ENCODE results near the gene JAZF1. TPM values are rescaled to one million over a fixed set of nuclear protein-coding genes. Genes with fewer than 3 reads are reported as not detected.

The JAZF1 gene
- total and polyA plus RNA-seq, 2 donors = 30.7 to 31.9 TPM

DNA sequence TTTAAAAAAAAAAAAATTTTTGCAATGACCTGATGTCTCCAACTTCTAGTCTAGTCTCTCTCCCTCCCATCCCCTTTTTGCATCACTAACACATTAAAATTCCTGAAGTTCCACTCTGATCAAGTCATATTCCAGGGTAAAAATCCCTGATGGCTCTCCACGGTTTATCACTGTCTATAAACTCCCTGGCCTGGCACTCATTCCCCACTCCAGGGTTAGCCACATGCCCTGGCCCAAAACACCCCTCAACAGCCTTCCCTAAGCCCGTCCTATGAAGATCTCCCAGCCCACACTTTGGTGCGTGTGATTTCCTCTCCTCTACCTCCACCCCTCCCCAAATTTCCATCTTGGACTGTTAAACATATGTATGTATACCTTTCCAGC, 125.4 kb downstream of the JAZF1 start:
- no peaks in the 10 kb centered on the region for H3K36me3 ChIP-seq (ENCODE audit: insufficient read depth)
- no peak overlapping the region for H3K27ac ChIP-seq (ENCODE audit: low read depth)
- DNase-seq (ENCODE audit: extremely low spot score) = no peak
- 49% methylated on average over 3 of the region's 3 CpGs for WGBS
- H3K4me3 ChIP-seq (ENCODE audit: low read depth, low read length) = no peak overlapping the region
- H3K4me1 ChIP-seq (ENCODE audit: insufficient read depth) = no peaks in the 10 kb centered on the region

GRCh38 chr7:28054531-28055160, 125.9 kb downstream of the JAZF1 start:
- no peak overlapping the region for H3K27ac ChIP-seq (ENCODE audit: low read depth)
- no peaks in the 10 kb centered on the region for H3K4me1 ChIP-seq (ENCODE audit: insufficient read depth)
- no peak for DNase-seq (ENCODE audit: extremely low spot score)
- WGBS = 66% methylated on average over 10 of the region's 10 CpGs
- no peaks in the 10 kb centered on the region for H3K36me3 ChIP-seq (ENCODE audit: insufficient read depth)
- no peak overlapping the region for H3K4me3 ChIP-seq (ENCODE audit: low read depth, low read length)

- no peaks in the 10 kb centered on the region for H3K4me1 ChIP-seq (ENCODE audit: insufficient read depth)
- H3K4me3 ChIP-seq (ENCODE audit: low read depth, low read length) = no peak overlapping the region
- DNase-seq (ENCODE audit: extremely low spot score) = no peak
- H3K36me3 ChIP-seq (ENCODE audit: insufficient read depth) = no peaks in the 10 kb centered on the region
- H3K27ac ChIP-seq (ENCODE audit: low read depth) = no peak overlapping the region
- WGBS = 85% methylated on average over 3 of the region's 3 CpGs
Observed at GRCh38 chr7:28052933-28053332, 127.7 kb downstream of the JAZF1 start.

DNA sequence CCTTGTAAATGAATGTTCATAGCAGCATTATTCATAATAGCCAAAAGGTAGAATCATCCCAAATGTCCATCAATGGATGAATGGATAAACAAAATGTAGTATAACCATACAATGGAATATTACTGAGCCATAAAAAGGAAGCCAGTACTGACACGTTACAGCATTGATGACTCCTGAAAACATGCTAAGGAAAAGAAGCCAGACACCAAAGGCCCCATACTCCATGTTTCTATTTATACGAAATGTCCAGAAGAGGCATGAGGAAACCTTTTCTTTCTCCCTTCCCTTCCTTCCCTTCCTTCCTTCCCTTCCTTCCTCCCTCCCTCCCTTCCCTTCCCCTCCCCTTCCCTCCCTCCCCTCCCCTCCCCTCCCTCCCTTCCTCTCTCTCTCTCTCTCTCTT, 131.9 kb downstream of the JAZF1 start:
- H3K4me1 ChIP-seq (ENCODE audit: insufficient read depth) = no peaks in the 10 kb centered on the region
- DNase-seq (ENCODE audit: extremely low spot score) = no peak
- H3K27ac ChIP-seq (ENCODE audit: low read depth) = no peak overlapping the region
- no peaks in the 10 kb centered on the region for H3K36me3 ChIP-seq (ENCODE audit: insufficient read depth)
- H3K4me3 ChIP-seq (ENCODE audit: low read depth, low read length) = no peak overlapping the region
- WGBS = 98% methylated on average over 2 of the region's 2 CpGs

GRCh38 chr7:28046035-28046434, 134.6 kb downstream of the JAZF1 start:
- Histone ChIP-seq H3K4me1 (ENCODE audit: insufficient read depth) (no peaks in the 10 kb centered on the region), H3K4me3 (ENCODE audit: low read depth, low read length) (no peak overlapping the region)
- 96% methylated on average over 2 of the region's 2 CpGs for WGBS

GRCh38 chr7:28045592-28045991, 135.0 kb downstream of the JAZF1 start:
- H3K36me3 ChIP-seq (ENCODE audit: insufficient read depth) = no peaks in the 10 kb centered on the region
- DNase-seq (ENCODE audit: extremely low spot score) = no peak
- H3K4me1 ChIP-seq (ENCODE audit: insufficient read depth) = no peaks in the 10 kb centered on the region
- H3K4me3 ChIP-seq (ENCODE audit: low read depth, low read length) = no peak overlapping the region
- H3K27ac ChIP-seq (ENCODE audit: low read depth) = no peak overlapping the region
- 98% methylated on average over 4 of the region's 4 CpGs for WGBS

More at GRCh38 chr7:28046035-28046434, 134.6 kb downstream of the JAZF1 start:
- no peak for DNase-seq (ENCODE audit: extremely low spot score)
- Histone ChIP-seq H3K27ac (ENCODE audit: low read depth) (no peak overlapping the region), H3K36me3 (ENCODE audit: insufficient read depth) (no peaks in the 10 kb centered on the region)

DNA sequence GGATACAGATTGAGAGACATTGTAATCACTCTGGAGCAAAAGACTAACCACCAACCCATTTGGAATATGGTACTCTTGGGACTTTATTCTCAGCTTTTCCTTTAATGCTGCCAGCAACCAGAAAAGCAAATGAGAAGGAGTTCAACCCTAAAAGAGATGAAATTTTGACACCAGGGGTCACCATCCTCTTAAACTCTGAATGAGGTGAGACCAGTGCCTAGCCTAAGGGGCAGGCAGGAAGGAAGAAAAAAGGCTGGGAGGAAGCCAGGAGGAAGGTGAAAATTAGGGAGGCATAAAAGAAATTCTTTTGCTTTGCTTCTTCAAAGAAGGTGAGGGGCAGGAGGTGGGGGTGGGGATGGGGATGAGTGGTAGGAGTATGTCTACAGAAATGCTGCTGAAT, 135.8 kb downstream of the JAZF1 start:
- Histone ChIP-seq H3K27ac (ENCODE audit: low read depth) (no peak overlapping the region), H3K4me1 (ENCODE audit: insufficient read depth) (no peaks in the 10 kb centered on the region), H3K4me3 (ENCODE audit: low read depth, low read length) (no peak overlapping the region), H3K36me3 (ENCODE audit: insufficient read depth) (no peaks in the 10 kb centered on the region)
- DNase-seq (ENCODE audit: extremely low spot score) = no peak

DNA sequence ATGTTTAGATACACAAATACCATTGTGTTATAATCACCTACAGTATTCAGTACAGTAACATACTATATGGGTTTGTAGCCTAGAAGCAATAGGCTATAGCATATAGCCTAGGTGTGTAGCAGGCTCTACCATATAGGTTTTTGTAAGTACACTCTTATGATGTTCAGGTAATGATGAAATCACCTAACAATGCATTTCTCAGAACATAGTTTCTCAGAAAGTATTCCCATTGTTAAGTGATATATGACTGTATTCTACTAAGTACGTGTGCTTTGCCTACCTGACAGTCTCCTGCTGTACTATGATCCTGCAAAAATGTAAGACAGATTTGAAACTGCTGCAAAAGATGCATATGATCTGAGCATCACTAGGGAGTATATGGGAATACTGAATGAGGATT, 137.9 kb downstream of the JAZF1 start:
- Histone ChIP-seq H3K36me3 (ENCODE audit: insufficient read depth) (no peaks in the 10 kb centered on the region), H3K4me3 (ENCODE audit: low read depth, low read length) (no peak overlapping the region), H3K4me1 (ENCODE audit: insufficient read depth) (no peaks in the 10 kb centered on the region), H3K27ac (ENCODE audit: low read depth) (no peak overlapping the region)
- DNase-seq (ENCODE audit: extremely low spot score) = no peak
- 99% methylated on average over 1 of the region's 1 CpG for WGBS

DNA sequence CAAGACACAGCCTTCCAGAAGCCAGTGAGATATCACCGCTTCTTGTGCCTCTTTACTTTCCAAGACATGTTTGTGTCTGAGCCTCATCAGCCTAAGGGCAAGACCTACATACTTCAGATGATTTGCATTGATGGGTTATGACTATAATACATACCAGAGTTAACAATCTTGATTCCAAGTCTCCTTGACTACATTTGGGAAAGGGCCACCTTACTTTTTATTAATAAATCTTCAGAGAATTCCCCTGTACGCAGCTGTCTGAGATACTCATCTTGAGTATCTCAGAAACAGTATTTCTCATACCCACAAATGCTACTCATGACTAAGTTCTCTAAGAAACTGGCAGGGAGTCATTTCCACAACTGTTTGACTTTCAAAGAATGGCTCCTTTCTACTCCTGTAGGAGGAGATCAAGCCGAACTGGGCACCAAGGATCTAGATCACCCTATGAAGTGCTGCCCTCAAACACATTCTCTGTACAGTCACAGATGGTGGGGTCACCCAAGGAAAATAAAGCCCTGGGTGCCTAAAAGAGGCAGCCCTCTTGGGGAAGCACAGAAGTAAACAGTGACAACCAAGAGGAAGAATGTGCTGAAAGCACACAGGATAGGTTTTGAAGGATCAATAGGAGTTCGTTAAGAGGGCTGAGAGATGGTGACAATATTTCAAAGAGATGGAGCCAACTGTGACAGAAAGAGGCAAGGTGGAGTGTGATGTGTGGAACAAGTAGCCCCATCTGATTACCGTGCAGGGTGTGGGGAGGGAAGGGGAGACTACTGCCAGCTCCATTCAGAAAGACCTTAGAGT, 138.9 kb downstream of the JAZF1 start:
- no peak for DNase-seq (ENCODE audit: extremely low spot score)
- H3K4me1 ChIP-seq (ENCODE audit: insufficient read depth) = no peaks in the 10 kb centered on the region
- no peaks in the 10 kb centered on the region for H3K36me3 ChIP-seq (ENCODE audit: insufficient read depth)
- WGBS = 72% methylated on average over 5 of the region's 5 CpGs
- H3K4me3 ChIP-seq (ENCODE audit: low read depth, low read length) = no peak overlapping the region
- no peak overlapping the region for H3K27ac ChIP-seq (ENCODE audit: low read depth)

GRCh38 chr7:28038175-28038797, 142.3 kb downstream of the JAZF1 start:
- Histone ChIP-seq H3K4me1 (ENCODE audit: insufficient read depth) (no peaks in the 10 kb centered on the region), H3K36me3 (ENCODE audit: insufficient read depth) (no peaks in the 10 kb centered on the region), H3K27ac (ENCODE audit: low read depth) (no peak overlapping the region), H3K4me3 (ENCODE audit: low read depth, low read length) (no peak overlapping the region)
- WGBS = 28% methylated on average over 1 of the region's 1 CpG
- no peak for DNase-seq (ENCODE audit: extremely low spot score)

DNA sequence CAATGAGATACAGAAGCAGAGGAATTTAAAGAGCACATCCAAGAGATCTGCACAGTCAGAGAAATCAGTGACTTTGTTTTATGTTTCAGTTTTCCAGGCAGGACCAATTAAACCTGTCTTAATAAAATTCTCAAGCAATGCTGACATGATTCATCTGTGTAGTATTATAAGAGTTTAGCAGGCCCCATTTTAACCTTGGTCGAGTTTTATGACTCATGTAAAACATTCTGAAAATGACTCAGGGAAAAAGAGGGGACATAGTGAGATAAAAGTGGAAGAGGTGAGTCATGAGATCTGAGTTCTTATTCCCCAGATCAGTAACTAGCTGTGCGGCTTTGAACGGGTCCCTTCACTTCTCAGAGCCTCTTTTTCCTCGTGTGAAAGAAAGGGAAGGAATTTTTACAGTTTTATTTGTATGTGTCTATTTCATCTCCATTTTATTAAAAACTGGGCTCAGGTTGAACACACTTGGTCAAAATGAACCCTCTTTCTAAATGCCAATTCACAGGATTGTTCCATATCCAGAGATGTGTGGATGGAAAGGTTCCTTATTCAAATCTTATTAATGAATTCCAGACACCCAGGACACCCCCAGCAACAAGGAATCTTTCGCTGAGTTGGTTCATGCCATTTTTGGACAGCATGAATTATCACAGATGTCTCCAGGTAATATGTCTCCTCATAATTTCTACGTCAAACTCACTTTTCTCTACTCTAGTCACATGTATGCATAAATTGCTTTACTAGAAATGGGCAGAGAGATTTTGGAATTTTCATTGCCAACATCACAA, 143.2 kb downstream of the JAZF1 start:
- no peaks in the 10 kb centered on the region for H3K4me1 ChIP-seq (ENCODE audit: insufficient read depth)
- WGBS = 37% methylated on average over 6 of the region's 6 CpGs
- peak; percentile 83 for DNase-seq (ENCODE audit: extremely low spot score)
- no peak overlapping the region for H3K4me3 ChIP-seq (ENCODE audit: low read depth, low read length)
- peak overlapping the region; percentile 34 for H3K27ac ChIP-seq (ENCODE audit: low read depth)
- no peaks in the 10 kb centered on the region for H3K36me3 ChIP-seq (ENCODE audit: insufficient read depth)

DNA sequence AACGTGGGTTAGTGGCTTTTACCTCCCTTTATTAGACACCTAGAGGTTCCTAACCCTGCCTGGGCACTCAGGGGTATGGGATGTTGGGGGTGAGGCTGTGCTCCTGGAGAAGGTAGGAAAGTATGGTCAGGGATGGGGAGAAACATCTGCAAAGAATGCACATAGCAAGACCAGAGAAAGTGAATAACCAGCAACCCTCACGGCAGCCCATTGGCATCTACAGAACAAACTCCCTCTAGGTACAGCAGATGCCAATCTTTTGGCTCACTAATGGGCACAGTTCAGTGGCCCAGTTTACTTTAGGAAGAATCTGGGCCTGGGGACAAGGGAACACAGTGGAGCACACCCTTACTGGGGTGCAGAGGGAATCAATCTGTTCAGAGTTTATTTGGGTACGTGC, 143.9 kb downstream of the JAZF1 start:
- DNase-seq (ENCODE audit: extremely low spot score) = no peak
- Histone ChIP-seq H3K4me1 (ENCODE audit: insufficient read depth) (no peaks in the 10 kb centered on the region), H3K27ac (ENCODE audit: low read depth) (no peak overlapping the region), H3K4me3 (ENCODE audit: low read depth, low read length) (no peak overlapping the region), H3K36me3 (ENCODE audit: insufficient read depth) (no peaks in the 10 kb centered on the region)
- 40% methylated on average over 3 of the region's 3 CpGs for WGBS

- no peak overlapping the region for H3K27ac ChIP-seq (ENCODE audit: low read depth)
- no peak overlapping the region for H3K4me3 ChIP-seq (ENCODE audit: low read depth, low read length)
- no peaks in the 10 kb centered on the region for H3K36me3 ChIP-seq (ENCODE audit: insufficient read depth)
- H3K4me1 ChIP-seq (ENCODE audit: insufficient read depth) = no peaks in the 10 kb centered on the region
- WGBS = 94% methylated on average over 4 of the region's 4 CpGs
- no peak for DNase-seq (ENCODE audit: extremely low spot score)
Observed at GRCh38 chr7:28033386-28033785, 147.2 kb downstream of the JAZF1 start.
